IgD-negative memory B cell (primary cell): ENCODE measurements around the gene MORC3. TPM values are rescaled to one million over a fixed set of nuclear protein-coding genes. Genes with fewer than 3 reads are reported as not detected.
A peak's percentile ranks its signal among the peaks of the same experiment; 100 is the strongest.

Experiments used
- H3K27ac Mint-ChIP-seq, 3 donors: one replicate each; pipeline ENCODE4 v1.8.0; 2020 to 2022; ENCODE audit warnings: mild to moderate bottlenecking in 3 of 3, mixed read lengths in 3 of 3, moderate library complexity in 1 of 3
- H3K27me3 Mint-ChIP-seq: one replicate; pipeline ENCODE4 v1.8.0; 2021; ENCODE audit warnings: mixed read lengths
- H3K36me3 Mint-ChIP-seq: one replicate; pipeline ENCODE4 v1.8.0; 2020; ENCODE audit warnings: mild to moderate bottlenecking, mixed read lengths
- H3K4me1 Mint-ChIP-seq, 3 donors: one replicate each; pipeline ENCODE4 v1.8.0; 2020 to 2022; ENCODE audit warnings: mixed read lengths in 3 of 3, mild to moderate bottlenecking in 1 of 3
- H3K4me3 Mint-ChIP-seq, 4 donors: one replicate each; pipeline ENCODE4 v1.8.0; 2020 to 2022; ENCODE audit warnings: mild to moderate bottlenecking in 4 of 4, mixed read lengths in 4 of 4, moderate library complexity in 3 of 4
- H3K9me3 Mint-ChIP-seq, 3 donors: one replicate each; pipeline ENCODE4 v1.8.0; 2020 to 2021; ENCODE audit warnings: mixed read lengths in 3 of 3, mild to moderate bottlenecking in 1 of 3
- polyA plus RNA-seq: library from polyadenylated mRNA; unstranded; fragments of 300-500 nt; fragmentation: Illumina TruSeq; gene quantifications from one replicate; pipeline ENCODE4 v1.2.3, GENCODE V29; 2021

Gene MORC3
- polyA plus RNA-seq, 1 donor from 2014 or later, result 41.7 TPM

DNA sequence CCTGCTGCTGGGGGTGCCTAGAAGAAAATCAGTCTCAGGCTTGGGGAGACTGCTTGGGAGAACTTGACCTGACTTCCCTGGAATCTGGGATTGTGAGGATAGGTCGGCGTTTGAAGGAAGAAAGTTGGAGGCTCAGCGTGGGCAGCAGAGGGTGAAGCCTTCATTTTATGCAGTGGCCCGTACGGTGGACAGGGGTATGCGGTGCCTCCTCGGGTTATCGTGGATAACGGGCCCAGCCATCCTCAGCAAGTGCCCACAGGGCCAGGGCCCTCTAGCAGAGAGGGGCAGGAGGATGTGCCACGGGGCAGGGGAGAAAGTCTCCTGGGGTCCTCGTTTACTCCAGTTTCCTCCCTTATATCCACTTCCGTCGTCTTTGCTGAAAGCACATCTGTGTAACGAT is 99.2 kb downstream of the MORC3 start:
- Mint-ChIP-seq H3K27me3 (no peaks in the 10 kb centered on the region), H3K27ac (no peak overlapping the region), H3K36me3 (peaks cover 3% of the 10 kb centered on the region), H3K4me3 (no peak overlapping the region), H3K4me1 (no peaks in the 10 kb centered on the region), H3K9me3 (no peaks in the 10 kb centered on the region)

DNA sequence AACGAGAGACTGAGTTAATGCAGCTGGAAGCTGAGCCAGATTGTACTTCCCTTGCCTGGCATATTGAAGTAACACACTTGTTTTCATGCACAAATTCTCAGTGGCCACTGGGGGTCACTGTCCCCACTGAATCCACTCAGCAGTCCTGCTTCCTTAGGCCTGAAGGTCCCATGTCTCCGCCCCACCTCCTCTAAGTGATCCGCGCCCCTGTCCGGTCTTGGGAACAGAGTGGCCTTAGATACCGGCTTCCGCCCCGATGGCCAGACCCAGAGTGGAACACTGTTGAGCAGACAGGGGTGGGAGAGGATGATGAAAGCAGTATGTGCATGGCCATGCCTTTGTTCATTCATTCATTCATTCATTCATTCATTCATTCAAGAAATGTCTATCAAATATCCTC is 100.0 kb downstream of the MORC3 start:
- Mint-ChIP-seq H3K9me3 (no peaks in the 10 kb centered on the region), H3K27me3 (no peaks in the 10 kb centered on the region), H3K27ac (peak overlapping the region in 1 of 3 donors; percentile 82), H3K4me1 (no peaks in the 10 kb centered on the region), H3K36me3 (peaks cover 2% of the 10 kb centered on the region), H3K4me3 (no peak overlapping the region)

DNA sequence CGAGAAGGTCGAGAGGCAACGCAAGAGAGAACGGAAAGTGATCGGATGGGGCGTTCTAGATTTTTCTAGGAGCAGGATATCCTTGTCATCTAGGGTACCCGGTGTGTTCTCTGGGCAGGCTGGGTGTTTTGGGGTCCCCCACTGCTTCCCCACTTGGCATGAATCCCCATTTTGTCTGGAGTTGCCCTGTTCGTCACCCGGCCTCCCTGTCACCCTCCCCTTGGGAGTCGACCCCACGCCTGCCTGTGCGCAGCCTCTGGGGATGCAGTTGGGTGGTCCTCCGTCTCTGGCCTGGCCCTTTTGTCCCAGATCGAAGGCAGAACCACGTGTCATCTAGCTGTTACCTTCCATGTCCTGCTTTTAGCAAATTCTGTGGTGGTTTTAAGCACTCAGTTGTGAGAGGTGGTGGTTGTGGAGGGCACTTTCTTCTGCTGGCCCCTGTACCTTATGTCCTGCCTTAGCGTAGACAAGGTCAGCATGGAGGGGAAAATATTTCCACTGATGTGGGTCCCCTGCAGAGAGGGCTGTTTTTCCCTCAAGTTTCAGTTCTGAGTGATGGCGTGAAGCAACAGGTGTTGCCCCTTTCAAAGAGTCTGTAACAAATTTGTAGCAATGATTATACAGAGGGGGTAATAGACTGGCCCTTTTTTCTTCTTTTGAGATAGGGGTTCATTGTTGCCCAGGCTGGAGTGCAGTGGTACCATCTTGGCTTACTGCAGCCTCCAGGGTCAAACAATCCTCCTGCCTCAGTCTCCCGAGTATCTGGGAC is 100.8 kb downstream of the MORC3 start:
- Mint-ChIP-seq H3K36me3 (peaks cover 2% of the 10 kb centered on the region), H3K9me3 (no peaks in the 10 kb centered on the region), H3K27me3 (no peaks in the 10 kb centered on the region), H3K27ac (no peak overlapping the region), H3K4me1 (no peaks in the 10 kb centered on the region), H3K4me3 (no peak overlapping the region)

DNA sequence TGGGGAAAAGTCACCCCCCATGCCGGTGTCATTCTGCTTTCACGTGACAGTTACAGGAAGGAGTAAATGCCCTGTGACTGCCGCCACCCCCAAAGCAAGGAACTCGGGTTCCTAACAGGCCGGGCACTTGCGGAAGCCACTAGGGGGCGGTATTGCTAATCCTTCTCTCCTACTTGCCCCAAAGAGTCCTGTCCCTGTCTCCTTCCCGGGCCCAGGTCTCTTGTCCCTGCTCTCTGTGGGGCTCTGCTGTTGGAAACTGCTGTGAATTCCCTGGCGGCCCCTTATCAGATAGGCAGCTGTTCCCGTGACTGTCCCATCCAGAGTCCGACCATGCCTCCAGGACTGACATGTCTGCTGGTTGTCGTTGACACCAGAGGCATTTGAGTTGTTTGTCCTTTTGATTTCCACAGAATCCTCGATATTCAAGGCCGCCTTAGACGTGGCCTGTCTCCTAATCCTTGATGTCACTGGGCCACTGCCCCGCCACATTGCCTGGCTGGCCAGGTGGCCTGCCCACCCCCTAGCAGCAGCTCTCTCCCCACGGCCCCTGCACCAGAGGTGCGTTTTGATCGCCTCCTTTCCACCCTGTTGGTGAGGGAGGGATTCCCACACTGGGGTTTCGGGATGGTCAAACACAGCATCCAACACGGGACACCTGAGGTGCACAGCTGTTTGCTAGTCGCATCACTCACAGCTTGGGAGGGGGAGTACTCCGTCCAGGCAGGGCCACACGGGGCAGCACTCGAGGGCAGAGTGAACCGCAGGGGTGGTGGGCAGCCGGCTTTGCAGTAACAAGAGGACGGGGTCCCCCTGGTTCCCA is 102.5 kb downstream of the MORC3 start:
- Mint-ChIP-seq H3K9me3 (no peaks in the 10 kb centered on the region), H3K36me3 (no peaks in the 10 kb centered on the region), H3K27me3 (no peaks in the 10 kb centered on the region), H3K27ac (no peak overlapping the region), H3K4me1 (no peaks in the 10 kb centered on the region), H3K4me3 (no peak overlapping the region)

DNA sequence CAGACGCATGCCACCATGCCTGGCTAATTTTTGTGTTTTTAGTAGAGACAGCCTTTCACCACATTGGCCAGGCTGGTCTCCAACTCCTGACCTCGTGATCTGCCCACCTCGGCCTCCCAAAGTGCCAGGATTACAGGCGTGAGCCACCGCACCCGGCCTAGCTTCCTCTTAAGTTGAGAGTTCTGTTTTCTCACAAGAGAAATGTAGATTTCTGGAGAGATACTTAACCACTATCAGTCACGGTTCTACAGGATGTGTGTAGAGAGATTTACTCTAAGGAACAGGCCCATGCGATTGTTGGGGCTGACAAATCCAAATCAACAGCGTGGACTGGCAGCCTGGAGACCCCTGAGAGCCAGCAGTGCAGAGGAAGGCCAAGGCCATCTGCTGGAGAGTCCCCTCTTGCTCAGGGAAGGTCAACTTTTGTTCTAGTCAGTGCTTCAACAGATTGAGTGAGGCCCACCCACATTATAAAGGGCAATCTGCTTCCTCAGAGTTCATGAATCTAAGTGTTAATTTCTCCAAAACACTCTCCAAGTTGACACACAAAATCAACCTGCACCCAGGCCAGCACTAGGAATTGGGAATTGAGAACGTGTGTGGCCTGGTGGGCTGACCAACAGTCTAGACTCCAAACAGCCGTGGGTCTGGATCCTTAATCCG is 103.9 kb downstream of the MORC3 start:
- Mint-ChIP-seq H3K27ac (no peak overlapping the region), H3K4me3 (no peak overlapping the region)

DNA sequence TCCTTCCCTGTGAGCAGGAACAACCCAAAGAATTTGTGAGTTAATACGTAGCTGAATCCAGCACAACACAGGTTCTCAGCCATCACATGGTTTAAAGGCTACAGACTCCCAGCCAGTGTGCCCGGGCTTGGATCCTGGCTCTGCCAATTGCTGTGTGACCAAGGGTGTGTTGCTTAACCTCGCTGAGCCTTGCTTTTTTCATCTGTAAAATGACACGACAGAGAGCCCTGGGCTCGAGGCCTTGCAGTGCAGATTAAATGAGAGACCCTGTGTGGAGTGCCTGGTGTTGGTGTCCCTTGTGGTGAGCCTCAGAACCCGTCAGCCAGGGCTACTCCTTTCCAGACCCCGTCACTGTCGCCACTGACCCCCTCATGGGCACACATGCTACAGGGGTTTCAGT is 104.6 kb downstream of the MORC3 start:
- Mint-ChIP-seq H3K27ac (no peak overlapping the region), H3K4me3 (no peak overlapping the region)

More for the DNA sequence above, 103.9 kb downstream of the MORC3 start:
- Mint-ChIP-seq H3K27me3 (no peaks in the 10 kb centered on the region), H3K36me3 (no peaks in the 10 kb centered on the region), H3K4me1 (no peaks in the 10 kb centered on the region), H3K9me3 (no peaks in the 10 kb centered on the region)

DNA sequence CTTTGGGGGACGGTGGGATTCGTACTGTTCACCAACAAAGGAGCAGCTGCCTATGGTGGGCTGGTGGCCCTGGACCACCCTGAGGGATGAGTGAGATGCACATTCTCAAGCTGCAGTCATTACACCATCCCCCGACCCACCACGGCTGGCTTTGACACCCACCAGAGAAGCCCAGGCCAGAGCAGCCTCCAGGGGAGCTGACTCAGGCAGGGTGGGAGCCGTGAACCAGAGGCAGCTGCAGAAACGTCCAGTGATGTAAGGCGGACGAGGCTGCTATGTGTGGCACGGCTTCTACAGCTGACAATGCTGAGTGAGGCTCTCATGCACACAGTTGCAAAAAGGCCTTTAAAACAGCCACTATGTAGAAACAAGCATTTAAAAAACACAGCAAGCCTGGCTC is 105.3 kb downstream of the MORC3 start:
- peaks cover 3% of the 10 kb centered on the region for H3K27me3 Mint-ChIP-seq
- no peaks in the 10 kb centered on the region for H3K9me3 Mint-ChIP-seq
- no peak overlapping the region for H3K27ac Mint-ChIP-seq
- no peak overlapping the region for H3K4me3 Mint-ChIP-seq
- peaks cover 1 to 5% (median 2%) of the 10 kb centered on the region in 3 donors for H3K4me1 Mint-ChIP-seq
- H3K36me3 Mint-ChIP-seq, result no peaks in the 10 kb centered on the region

More for the DNA sequence above, 104.6 kb downstream of the MORC3 start:
- no peaks in the 10 kb centered on the region for H3K9me3 Mint-ChIP-seq
- no peaks in the 10 kb centered on the region for H3K27me3 Mint-ChIP-seq
- H3K36me3 Mint-ChIP-seq, result no peaks in the 10 kb centered on the region
- no peaks in the 10 kb centered on the region for H3K4me1 Mint-ChIP-seq

Other genes starting within 250 kb of the MORC3 start
- gene CBR3, start 185.1 kb upstream of the MORC3 start, polyA plus RNA-seq, result 23.7 TPM
- gene DOP1B, start 163.4 kb upstream of the MORC3 start, polyA plus RNA-seq, result 31.9 TPM
- gene CHAF1B, start 65.2 kb downstream of the MORC3 start, polyA plus RNA-seq, result 0.36 TPM
- not detected for gene CLDN14, start 159.9 kb downstream of the MORC3 start, polyA plus RNA-seq